ENCODE results near the gene PARD3.

PARD3 gene

DNA sequence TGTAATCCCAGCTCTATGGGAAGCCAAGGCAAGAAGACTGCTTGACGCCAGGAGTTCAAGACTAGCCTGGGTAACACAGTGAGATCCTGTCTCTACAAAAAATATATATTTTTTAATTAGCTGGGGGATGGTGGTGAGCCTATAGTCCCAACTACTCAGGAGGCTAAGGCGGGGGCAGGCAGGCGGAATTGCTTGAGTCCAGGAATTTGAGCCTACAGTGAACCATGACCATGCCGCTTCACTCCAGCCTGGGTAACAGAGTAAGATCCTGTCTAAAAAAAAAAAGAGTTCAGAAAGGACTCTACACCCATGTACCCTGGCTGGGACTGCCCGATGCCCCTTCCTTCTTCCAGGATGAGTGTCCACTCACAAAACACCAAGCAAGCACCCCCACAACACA is 648.7 kb downstream of the PARD3 start:
- DNase-seq: no peak

GRCh38 chr10:34164029-34164428 is 651.1 kb downstream of the PARD3 start:
- DNase-seq: no peak

GRCh38 chr10:34163075-34163905 is 651.8 kb downstream of the PARD3 start:
- DNase-seq: peak; percentile 95

- DNase-seq: peak; percentile 69
These were observed 653.2 kb downstream of the PARD3 start for GRCh38 chr10:34161777-34162370.

DNA sequence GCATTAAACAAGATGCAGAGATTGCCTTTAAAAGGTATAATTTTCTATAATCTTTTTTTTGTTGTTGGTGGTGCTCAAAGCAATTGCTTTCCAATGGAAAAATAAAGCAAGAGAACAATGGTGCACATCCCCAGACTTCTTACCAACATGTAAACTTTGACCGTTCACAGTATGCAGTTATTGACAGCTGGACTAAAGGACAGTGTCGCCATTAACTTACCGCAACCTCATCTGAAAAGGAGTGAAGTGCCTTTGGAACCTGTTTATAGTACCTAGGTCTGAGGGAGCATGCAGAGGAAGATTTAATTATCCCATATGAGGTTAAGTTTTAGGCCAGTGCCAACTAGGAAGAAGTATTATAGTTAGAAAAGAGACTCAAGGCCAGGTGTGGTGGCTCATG is 654.5 kb downstream of the PARD3 start:
- no peak for DNase-seq

DNA sequence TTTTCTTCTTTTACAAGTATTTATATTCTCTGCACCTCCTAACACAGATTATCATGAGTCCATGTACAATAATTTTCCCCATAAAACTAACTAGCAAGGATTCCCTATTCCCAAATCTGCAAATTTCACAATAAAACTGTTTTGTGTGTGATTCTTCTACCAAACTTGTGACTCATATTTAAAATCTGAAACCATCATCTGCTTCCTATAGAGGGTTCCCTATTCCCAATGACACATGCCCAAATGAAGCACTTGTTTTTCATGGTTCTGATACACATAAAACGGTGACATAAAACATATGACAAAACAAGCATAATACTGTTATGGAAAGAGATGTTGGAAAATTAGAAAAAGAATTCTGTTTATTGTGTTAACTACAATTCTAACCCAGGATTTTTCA is 657.6 kb downstream of the PARD3 start:
- no peak for DNase-seq

DNA sequence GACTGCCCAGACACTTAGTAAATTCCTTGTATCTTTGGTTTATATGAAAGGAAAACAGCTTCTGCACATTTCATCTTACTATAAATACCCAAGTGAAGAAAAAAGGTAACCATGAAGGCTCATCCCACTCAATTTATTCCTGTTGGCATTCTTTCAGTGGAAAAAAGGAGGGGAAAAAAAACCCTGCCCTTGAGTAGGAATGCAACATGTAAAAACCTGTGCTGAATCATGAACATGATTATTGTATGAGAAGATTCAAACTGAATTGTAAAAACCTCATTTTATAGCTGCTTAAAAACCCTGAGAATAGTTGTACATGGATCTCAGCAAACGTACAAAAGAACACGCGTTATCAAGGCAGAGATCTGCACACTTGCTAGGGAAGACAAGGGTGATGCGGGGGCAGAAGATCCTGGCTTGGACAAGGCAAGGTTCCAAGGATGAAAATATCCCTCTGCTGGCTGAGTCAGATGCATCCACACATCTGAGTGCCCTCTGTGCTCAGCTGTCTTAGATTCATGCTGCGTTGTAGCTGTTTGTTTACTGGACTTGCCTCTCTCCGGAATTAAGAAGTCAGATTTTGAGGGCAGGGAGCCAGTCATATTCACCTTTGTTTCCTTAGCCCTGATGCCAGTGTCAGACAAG is 658.2 kb downstream of the PARD3 start:
- DNase-seq: no peak

GRCh38 chr10:34155812-34156211 is 659.3 kb downstream of the PARD3 start:
- DNase-seq: peak; percentile 44

DNA sequence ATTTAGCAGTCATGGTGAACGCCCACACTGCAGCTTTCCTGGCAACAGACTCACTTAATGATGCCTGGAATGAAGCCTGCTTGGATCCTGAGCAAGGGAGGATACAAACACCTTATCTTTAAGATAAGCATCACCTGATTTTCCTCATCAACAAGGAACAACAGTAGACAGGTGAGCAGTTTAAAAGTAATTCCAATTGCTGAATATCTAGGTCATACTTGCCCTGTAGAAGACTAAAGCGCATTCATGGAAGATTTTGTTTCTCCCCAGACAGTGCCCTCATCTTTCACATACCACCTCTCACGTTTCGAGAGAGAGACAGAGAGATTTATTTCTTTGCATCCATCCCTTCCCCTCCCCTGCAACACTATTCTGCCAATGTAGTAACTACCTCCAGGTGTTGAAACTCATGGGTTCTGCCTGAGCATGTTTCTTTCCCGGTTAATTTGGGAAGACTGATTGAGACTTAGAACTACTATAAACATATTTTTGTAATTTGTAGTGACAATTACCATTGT is 660.7 kb downstream of the PARD3 start:
- DNase-seq: no peak

DNA sequence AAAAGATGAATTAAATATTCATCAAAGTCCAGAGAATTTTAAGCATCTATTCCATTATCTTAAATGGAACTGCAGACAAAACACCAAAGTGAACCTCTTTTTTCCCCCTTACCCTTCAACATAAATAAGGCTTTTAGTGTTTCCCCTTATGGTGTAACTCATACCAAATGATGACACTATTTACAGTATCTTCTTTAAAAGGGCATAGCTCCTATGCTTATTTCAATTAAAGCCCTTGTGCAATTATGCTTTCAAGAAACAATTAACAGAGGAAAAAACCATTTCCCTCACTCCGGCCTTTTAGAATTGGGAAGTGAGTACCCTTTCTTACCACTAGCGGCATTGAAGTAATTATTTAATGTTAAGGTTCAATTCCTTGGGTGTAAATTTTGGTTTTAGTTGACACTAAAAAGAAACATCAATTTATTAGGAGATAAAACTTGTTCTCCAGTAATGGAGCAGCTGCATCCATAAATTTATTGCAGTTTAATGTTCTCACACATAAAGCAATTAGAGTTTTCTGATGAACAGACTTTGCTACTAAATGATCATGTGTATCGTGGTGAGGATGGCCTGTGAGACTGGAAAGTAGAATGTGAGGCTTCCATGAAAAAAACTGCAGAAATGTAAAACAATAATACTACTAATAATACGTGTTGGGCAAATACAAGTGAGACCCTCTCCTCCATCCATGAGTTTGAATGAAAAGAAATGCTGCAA is 661.3 kb downstream of the PARD3 start:
- DNase-seq: no peak

GRCh38 chr10:34152434-34152833 is 662.7 kb downstream of the PARD3 start:
- DNase-seq: no peak

GRCh38 chr10:34151931-34152330 is 663.2 kb downstream of the PARD3 start:
- DNase-seq: no peak

GRCh38 chr10:34151481-34151880 is 663.6 kb downstream of the PARD3 start:
- no peak for DNase-seq

DNA sequence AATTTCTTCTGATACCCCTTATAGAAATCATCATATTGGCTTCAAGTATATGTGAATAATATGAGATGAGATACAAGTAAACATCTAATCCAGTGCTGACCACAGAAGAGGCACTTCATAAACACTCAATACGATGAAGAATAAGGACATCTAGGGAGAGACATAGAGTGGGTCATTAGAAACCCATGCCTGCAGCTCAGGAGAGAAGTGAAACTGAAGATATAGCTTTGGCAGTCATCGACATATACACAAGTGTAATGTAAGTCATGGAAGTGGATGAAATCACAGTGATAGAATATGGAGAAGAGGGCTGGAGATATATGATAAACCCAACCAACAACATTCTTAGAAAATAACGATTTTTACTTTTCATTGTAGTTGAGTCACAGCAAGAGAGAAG is 665.0 kb downstream of the PARD3 start:
- no peak for DNase-seq

DNA sequence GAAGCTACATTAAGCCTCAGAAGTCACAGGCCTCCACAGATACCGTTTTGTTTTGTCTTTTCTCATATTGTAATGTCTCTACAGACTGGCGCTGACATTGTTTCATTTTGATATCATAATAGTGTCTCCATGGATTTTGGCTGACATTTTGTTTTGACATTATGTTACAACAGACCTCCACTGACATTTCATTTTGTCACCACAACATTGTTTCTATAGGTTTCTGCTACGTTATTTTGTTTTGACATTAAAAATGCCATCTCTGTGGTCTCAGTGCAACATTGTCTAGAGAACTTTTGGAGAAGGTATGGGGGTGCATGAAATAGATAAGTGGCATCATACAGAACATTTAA is 666.8 kb downstream of the PARD3 start:
- no peak for DNase-seq

GRCh38 chr10:34147641-34148304 is 667.3 kb downstream of the PARD3 start:
- DNase-seq: no peak

GRCh38 chr10:34145715-34146114 is 669.4 kb downstream of the PARD3 start:
- DNase-seq: no peak

DNA sequence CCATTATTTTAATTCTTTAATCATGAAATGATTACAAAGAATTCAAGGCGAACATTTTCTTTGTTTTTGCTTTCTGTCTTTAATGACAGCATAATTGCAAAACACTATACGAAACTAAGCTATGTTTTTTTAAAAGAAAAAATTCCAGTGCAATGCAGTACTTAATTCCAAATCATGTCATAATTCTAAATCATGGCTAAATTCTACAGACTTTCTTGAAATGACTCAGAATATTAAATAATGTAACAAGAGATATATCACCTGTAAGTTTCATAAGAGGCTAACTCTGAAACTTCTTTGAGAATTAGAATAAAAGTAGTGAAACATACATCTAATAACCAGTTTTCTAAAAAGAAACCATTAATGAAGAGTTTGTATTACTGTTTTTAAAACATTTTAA is 671.6 kb downstream of the PARD3 start:
- DNase-seq: no peak

DNA sequence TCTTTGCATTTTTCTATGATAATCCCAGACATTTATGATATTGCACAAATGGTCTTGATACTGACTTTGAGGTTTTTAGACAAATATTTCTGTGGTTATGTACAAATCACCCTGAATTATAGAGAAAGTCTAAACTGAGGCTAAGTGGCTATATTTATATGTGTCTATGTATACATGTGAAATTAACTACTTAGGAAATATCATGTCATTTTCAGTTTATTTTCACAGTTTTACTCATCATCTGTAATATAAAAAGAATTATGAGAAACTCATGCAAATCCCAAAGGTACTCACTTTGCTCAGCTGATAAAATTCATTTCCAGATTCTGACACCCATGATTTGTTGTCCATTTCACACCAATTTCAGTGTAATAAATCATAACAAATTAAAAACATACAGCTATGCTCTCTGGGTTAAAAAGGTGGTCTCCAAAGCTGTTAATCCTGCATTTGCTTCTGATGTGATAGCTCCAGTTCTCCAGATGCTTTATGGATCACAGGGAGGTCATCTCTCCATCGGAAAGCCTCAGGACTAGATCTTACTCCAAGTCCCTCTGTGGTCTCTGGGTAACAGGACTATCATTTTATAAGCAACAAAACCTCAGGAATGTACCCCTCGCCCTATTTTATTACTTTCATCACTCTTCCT is 673.9 kb downstream of the PARD3 start:
- DNase-seq: no peak

- no peak for DNase-seq
These were observed 675.5 kb downstream of the PARD3 start for GRCh38 chr10:34139559-34139958.

DNA sequence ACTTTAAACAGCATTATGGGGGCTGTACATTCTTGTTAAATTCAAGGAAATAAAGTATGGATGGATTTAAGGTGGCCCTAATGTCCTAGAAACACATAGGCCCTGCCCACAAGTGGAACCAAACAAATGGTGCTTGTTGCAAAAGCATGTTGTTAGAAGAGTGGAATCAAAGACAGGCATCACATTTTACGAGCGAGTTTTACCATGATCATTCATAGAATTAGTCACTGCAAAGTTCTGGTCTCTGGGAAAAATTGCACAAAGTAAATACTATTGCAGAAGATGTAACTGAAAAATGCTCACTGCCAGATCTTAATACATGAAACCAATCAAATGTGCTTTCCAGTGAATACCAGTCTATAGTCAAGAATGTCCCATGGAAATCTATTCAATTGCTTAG is 677.1 kb downstream of the PARD3 start:
- DNase-seq: no peak

- DNase-seq: no peak
These were observed 677.9 kb downstream of the PARD3 start for GRCh38 chr10:34137201-34137600.
